Ascending aorta (tissue), 2 donors: ENCODE results near the gene INO80C. TPM values are rescaled to one million over a fixed set of nuclear protein-coding genes. Genes with fewer than 3 reads are reported as not detected.
"Not testable (repeated sequence)": the region's sequence is repeated elsewhere in the genome, so short reads cannot be mapped to it uniquely, and the experiment has no call there.

ENCODE experiments used
- DNase-seq, 2 donors: peaks; one replicate each; pipeline ENCODE4 v3.0.0-alpha.2; 2019; ENCODE audit warnings: low spot score in 2 of 2
- H3K27ac ChIP-seq, 2 donors: fragments of 200-600 bp; sonication (generic); one replicate each; pipeline ENCODE4 v1.5.1; 2016 to 2017; ENCODE audit warnings: mild to moderate bottlenecking in 1 of 2
- H3K27me3 ChIP-seq: fragments of 200-600 bp; sonication (generic); one replicate; pipeline ENCODE4 v1.5.1; 2017
- H3K36me3 ChIP-seq, 2 donors: fragments of 200-600 bp; sonication (generic); one replicate each; pipeline ENCODE4 v1.5.1; 2016
- H3K4me1 ChIP-seq, 2 donors: fragments of 200-600 bp; sonication (generic); one replicate each; pipeline ENCODE4 v1.5.1; 2016 to 2017; ENCODE audit warnings: mild to moderate bottlenecking in 1 of 2
- H3K4me3 ChIP-seq, 2 donors: fragments of 200-600 bp; sonication (generic); one replicate each; pipeline ENCODE4 v1.5.1; 2016 to 2017; ENCODE audit warnings: mild to moderate bottlenecking in 1 of 2
- H3K9me3 ChIP-seq, 2 donors: fragments of 200-600 bp; sonication (generic); one replicate each; pipeline ENCODE4 v1.5.1; 2016
- intact Hi-C: fragments of 100-400 bp; cut with DNase I; formaldehyde crosslinking; loops from one replicate; pipeline ENCODE4 v1.15.1; 2023
- total RNA-seq: library from RNA; depleted of rRNA; stranded (reverse); fragments of >200 nt; gene quantifications from one replicate; pipeline ENCODE4 v1.1.0, GENCODE V29; 2016
- TF ChIP-seq, protein P1 (sequence below), 3 experiments: fragments of 200-600 bp in 2 of 3; fragments of 450-650 bp in 1 of 3; sonication (generic) in 2 of 3; IDR thresholded peaks; one replicate each; pipeline ENCODE4 v1.5.1; 2016 to 2019; ENCODE audit warnings: antibody characterized with exemption in 3 of 3, mild to moderate bottlenecking in 1 of 3, moderate library complexity in 1 of 3

INO80C gene
- total RNA-seq, 1 donor from 2014 or later = 11.2 TPM

DNA sequence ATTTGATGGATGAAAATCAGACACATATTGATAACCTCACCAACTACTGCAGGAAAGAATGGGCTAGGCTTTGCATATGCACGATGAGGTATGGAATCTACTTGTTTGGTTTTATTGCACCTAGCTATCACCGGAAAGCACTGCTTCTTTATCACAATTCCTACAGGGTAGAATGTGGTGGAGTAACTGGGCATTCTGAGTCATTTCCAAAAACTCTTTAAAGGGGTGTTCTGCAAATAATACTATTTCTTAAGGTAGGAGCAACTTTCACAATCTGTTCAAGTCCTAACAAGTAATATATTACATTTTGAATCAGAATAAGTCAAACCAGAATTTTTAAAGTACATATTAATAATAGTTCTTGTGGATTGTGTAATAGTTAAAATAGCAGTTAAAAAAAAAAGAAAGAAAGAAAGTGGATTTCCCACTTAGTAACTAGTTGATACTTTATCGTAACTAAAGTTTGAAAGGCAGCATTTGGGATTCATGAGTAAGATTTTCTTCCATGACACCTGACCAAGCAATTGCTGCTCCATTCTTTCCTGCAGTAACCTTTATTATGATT lies 40.5 kb downstream of the INO80C start:
- no peak overlapping the region for H3K4me3 ChIP-seq
- intact Hi-C loops = loop anchor here (2.0 to 5.0 kb wide), 2 partner anchors 20 to 40 kb away; partner anchors contain the start of gene INO80C
- no peaks in the 10 kb centered on the region for H3K27me3 ChIP-seq
- TF ChIP-seq, protein P1, sequence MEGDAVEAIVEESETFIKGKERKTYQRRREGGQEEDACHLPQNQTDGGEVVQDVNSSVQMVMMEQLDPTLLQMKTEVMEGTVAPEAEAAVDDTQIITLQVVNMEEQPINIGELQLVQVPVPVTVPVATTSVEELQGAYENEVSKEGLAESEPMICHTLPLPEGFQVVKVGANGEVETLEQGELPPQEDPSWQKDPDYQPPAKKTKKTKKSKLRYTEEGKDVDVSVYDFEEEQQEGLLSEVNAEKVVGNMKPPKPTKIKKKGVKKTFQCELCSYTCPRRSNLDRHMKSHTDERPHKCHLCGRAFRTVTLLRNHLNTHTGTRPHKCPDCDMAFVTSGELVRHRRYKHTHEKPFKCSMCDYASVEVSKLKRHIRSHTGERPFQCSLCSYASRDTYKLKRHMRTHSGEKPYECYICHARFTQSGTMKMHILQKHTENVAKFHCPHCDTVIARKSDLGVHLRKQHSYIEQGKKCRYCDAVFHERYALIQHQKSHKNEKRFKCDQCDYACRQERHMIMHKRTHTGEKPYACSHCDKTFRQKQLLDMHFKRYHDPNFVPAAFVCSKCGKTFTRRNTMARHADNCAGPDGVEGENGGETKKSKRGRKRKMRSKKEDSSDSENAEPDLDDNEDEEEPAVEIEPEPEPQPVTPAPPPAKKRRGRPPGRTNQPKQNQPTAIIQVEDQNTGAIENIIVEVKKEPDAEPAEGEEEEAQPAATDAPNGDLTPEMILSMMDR (IDR thresholded peaks at IDR 0.05) = no peak
- no peaks in the 10 kb centered on the region for H3K9me3 ChIP-seq
- H3K27ac ChIP-seq = peak overlapping the region in 1 of 2 donors; percentile 55
- DNase-seq = no peak
- peaks cover 7 to 24% of the 10 kb centered on the region in 2 donors for H3K4me1 ChIP-seq
- H3K36me3 ChIP-seq = no peaks in the 10 kb centered on the region

DNA sequence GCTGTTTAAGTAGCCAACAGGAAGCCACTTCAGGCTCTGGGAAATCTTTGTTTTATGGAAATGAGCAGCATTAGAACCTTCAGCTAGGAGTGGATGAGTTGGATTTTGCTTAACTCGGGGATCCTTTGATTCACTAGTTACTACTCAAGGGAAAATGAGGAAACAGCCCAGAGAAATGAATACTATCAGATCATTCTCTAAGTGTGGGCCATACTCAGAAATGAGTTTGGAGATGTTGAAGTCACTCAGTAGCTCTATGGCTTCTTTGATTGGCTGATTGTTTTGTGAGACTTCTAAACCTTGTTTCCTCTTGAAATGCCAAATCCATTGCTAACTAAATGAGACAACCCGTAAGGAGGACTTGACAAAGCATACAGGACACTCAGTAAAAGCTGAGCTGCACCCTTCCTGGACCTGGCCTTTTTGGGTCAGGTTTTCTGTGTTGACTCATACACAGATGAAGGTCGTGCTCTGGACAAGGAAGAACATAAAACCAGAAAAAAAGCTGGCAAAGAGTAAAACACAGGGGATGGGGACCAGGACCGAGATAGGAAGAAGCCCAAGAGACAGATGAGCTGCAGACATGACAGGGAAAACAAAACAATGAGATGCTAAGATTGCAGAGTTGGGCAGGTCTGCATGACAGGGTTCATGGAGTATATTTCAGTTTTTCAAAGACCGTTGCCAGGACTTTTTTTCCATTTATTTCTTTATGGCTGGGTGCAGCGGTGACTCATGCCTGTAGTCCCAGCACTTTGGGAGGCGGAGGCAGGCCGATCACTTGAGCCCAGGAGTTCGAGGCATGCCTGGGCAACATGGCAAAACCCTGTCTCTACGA lies 41.6 kb downstream of the INO80C start:
- Histone ChIP-seq H3K9me3 (peaks cover 0 to 6% of the 10 kb centered on the region in 2 donors), H3K27ac (peak overlapping the region; percentile 20 to 55), H3K36me3 (no peaks in the 10 kb centered on the region), H3K4me1 (peaks cover 2 to 14% of the 10 kb centered on the region in 2 donors), H3K4me3 (no peak overlapping the region), H3K27me3 (no peaks in the 10 kb centered on the region)
- intact Hi-C loops = loop anchor here (2.0 to 5.0 kb wide), 2 partner anchors 19 to 41 kb away; partner anchors contain the start of gene INO80C
- no peak for DNase-seq
- TF ChIP-seq, protein P1 (IDR thresholded peaks at IDR 0.05) = no peak

DNA sequence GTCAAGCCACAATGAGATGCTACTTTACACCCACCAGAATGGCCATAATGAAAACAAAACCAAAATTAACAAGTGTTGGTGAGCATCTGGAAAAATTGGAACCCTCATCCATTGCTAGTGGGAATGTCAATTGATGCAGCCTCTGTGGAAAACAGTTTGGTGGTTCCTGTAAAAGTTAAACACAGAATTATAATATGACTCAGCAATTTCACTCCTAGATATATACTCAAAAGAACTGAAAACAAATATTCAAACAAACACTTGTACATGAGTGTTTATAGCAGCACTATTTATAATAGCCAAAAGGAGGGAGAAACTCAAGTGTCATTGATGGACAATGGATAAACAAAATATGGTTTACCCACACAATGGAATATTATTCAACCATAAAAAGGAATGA lies 43.0 kb downstream of the INO80C start:
- Histone ChIP-seq H3K4me3 (no peak overlapping the region), H3K9me3 (peaks cover 0 to 6% of the 10 kb centered on the region in 2 donors), H3K27ac (no peak overlapping the region), H3K4me1 (peaks cover 0 to 13% of the 10 kb centered on the region in 2 donors), H3K36me3 (no peaks in the 10 kb centered on the region), H3K27me3 (no peaks in the 10 kb centered on the region)
- DNase-seq = no peak
- intact Hi-C loops = loop anchor here (5.0 kb wide), 1 partner anchor 42 kb away; the partner anchor contains the start of gene INO80C
- TF ChIP-seq, protein P1 (IDR thresholded peaks at IDR 0.05) = no peak

DNA sequence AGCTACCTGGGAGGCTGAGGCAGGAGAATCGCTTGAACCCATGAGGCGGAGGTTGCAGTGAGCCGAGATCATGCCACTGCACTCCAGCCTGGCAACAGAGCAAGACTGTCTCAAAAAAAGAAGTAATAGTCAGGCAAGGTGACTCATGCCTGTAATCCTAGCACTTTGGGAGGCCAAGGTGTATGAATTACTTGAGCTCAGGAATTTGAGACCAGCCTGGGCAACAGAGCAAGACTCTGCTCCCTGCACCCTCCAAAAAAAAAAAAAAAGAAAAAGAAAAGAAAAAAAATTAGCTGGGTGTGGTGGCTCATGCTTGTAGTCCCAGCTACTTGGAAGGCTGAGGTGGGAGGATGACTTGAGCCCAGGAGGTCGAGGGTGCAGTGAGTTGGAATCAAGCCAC lies 44.7 kb downstream of the INO80C start:
- H3K27ac ChIP-seq, intact Hi-C loops, H3K27me3 ChIP-seq, DNase-seq, H3K36me3 ChIP-seq, H3K9me3 ChIP-seq, H3K4me3 ChIP-seq, H3K4me1 ChIP-seq: not testable (repeated sequence)

DNA sequence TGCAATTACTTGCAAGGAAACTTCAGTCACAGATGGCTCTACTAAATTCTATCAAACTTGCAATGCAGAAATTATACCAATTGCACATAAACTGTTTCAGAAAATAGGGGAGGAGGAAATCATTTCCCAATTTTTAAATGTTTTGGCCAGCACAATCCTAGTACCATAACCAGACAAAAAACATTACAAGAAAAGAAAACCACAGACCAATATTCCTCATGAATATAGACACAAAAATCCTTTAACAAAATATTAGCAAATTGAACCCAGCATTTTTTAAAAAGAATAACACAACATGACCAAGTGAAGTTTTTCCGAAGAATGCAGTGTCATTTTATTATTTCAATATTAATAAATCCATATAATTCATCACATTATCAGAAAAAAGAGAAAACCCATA lies 45.8 kb downstream of the INO80C start:
- Histone ChIP-seq H3K9me3 (peaks cover 0 to 6% of the 10 kb centered on the region in 2 donors), H3K27me3 (no peaks in the 10 kb centered on the region), H3K27ac (no peak overlapping the region), H3K4me3 (no peak overlapping the region), H3K36me3 (no peaks in the 10 kb centered on the region), H3K4me1 (no peaks in the 10 kb centered on the region)
- intact Hi-C loops = no loop called here
- no peak for DNase-seq
- TF ChIP-seq, protein P1 (IDR thresholded peaks at IDR 0.05) = no peak

DNA sequence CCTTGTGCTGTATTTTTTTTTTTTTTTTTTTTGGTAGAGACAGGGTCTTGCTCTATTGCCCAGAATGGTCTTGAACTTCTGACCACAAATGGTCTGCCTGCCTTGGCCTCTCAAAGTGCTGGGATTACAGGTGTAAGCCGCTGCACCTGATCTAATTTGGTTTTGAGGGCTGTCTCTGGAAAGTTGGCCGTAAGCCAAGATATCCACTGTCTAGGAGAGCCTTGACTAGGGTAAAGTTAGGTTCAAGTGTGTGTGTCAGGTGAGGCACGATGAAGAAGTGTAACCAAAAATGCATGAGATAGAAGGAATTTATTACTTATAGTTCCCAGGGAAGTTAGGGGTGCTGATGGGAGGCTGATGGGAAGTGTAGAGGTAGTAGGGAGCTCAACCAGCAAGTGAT lies 46.7 kb downstream of the INO80C start:
- Histone ChIP-seq H3K27me3 (no peaks in the 10 kb centered on the region), H3K36me3 (no peaks in the 10 kb centered on the region), H3K4me1 (no peaks in the 10 kb centered on the region), H3K4me3 (no peak overlapping the region), H3K27ac (no peak overlapping the region), H3K9me3 (peaks cover 0 to 6% of the 10 kb centered on the region in 2 donors)
- TF ChIP-seq, protein P1 (IDR thresholded peaks at IDR 0.05) = no peak
- no peak for DNase-seq
- intact Hi-C loops = no loop called here
